K562 (cell line): Measurements from ENCODE around the gene TMEM203. TPM values are rescaled to one million over a fixed set of nuclear protein-coding genes. Genes with fewer than 3 reads are reported as not detected.

ENCODE experiments used
- CHAMP1 ChIP-seq: fragments of 450-650 bp; IDR thresholded peaks from 2 replicates; pipeline ENCODE4 v1.6.1; 2016; ENCODE audit warnings: mild to moderate bottlenecking
- CREB3 ChIP-seq: fragments of 450-650 bp; conservative IDR thresholded peaks from 2 replicates; pipeline ENCODE4 v1.6.1; 2016; ENCODE audit warnings: missing genetic modification characterization, low read depth, mild to moderate bottlenecking, missing compliant biosample characterization, moderate library complexity
- DPF2 ChIP-seq: fragments of 450-650 bp; IDR thresholded peaks from 2 replicates; pipeline ENCODE4 v1.6.1; 2016
- HNRNPLL ChIP-seq: fragments of 200-400 bp; formaldehyde crosslinking; IDR thresholded peaks from 2 replicates; pipeline ENCODE4 v1.6.1; 2017; ENCODE audit warnings: low read length, low read depth, mild to moderate bottlenecking; ENCODE audit not compliant: poor library complexity, severe bottlenecking
- KLF6 ChIP-seq: fragments of 250-450 bp; sonication (Bioruptor Pico); IDR thresholded peaks from 2 replicates; pipeline ENCODE4 v1.4.0; 2020; ENCODE audit warnings: mild to moderate bottlenecking, moderate library complexity, borderline replicate concordance
- NFIC ChIP-seq: fragments of 450-650 bp; IDR thresholded peaks from 2 replicates; pipeline ENCODE4 v1.6.1; 2017; ENCODE audit warnings: mild to moderate bottlenecking, inconsistent platforms
- NFRKB ChIP-seq: fragments of 450-650 bp; IDR thresholded peaks from 2 replicates; pipeline ENCODE4 v1.6.1; 2016; ENCODE audit warnings: low read depth
- ZNF165 ChIP-seq: fragments of 250-450 bp; sonication (Bioruptor Pico); IDR thresholded peaks from 2 replicates; pipeline ENCODE4 v1.4.0; 2020; ENCODE audit warnings: borderline replicate concordance
- ZNF316 ChIP-seq: fragments of 450-650 bp; IDR thresholded peaks from 2 replicates; pipeline ENCODE4 v1.6.1; 2016
- ZZZ3 ChIP-seq: fragments of 450-650 bp; IDR thresholded peaks from 2 replicates; pipeline ENCODE4 v1.6.1; 2016; ENCODE audit warnings: antibody characterized with exemption, mild to moderate bottlenecking, moderate library complexity
- polyA plus RNA-seq, 8 experiments: library from polyadenylated mRNA; depleted of rRNA in 4 of 8; stranded (reverse) in 5 of 8; unstranded in 3 of 8; fragments of >200 nt; fragmentation: Nextera tagmentation in 2 of 8; fragmentation: Illumina TruSeq in 1 of 8; extraction: Ambion mirVana in 2 of 8; extraction: Trizol in 1 of 8; gene quantifications; 2 replicates each; pipeline versions ENCODE4 v1.2.1 to v1.2.3, GENCODE V29; 2011 to 2014; ENCODE audit warnings: inconsistent platforms in 1 of 8, missing spikeins in 1 of 8
- total RNA-seq, 7 experiments: library from RNA; depleted of rRNA in 6 of 7; stranded (reverse); fragments of >200 nt in 6 of 7; fragmentation: Illumina TruSeq in 2 of 7; extraction: Trizol in 2 of 7; gene quantifications; 2 replicates each; pipeline versions ENCODE4 v1.2.1 to v1.2.3, GENCODE V29; 2011 to 2021; ENCODE audit warnings: low replicate concordance in 1 of 7
- TF ChIP-seq, protein P1 (sequence below): fragments of 450-650 bp; IDR thresholded peaks from 2 replicates; pipeline ENCODE4 v1.6.1; 2017; ENCODE audit warnings: antibody characterized with exemption
- TF ChIP-seq, protein P2 (sequence below): sonication (generic); formaldehyde crosslinking; IDR thresholded peaks from 2 replicates; pipeline ENCODE4 v1.8.0; 2022; ENCODE audit warnings: missing genetic modification reagents, mild to moderate bottlenecking, moderate library complexity, borderline replicate concordance
- TF ChIP-seq, protein P3 (sequence below): fragments of 450-650 bp; IDR thresholded peaks from 2 replicates; pipeline ENCODE4 v1.6.1; 2016; ENCODE audit warnings: borderline replicate concordance
- TF ChIP-seq, protein P4 (sequence below): sonication (generic); formaldehyde crosslinking; IDR thresholded peaks from 2 replicates; pipeline ENCODE4 v1.8.1; 2023; ENCODE audit warnings: missing genetic modification reagents, mild to moderate bottlenecking, borderline replicate concordance

TMEM203 gene
- total and polyA plus RNA-seq, 9 of the 15 experiments (the other 6 are each of a cell fraction or from before 2014, with no cell fraction given) = 8.8 to 59.5 (median 37.6) TPM

GRCh38 chr9:137236238-137236935, 30.9 kb upstream of the TMEM203 start (continued):
- TF ChIP-seq, protein P1, sequence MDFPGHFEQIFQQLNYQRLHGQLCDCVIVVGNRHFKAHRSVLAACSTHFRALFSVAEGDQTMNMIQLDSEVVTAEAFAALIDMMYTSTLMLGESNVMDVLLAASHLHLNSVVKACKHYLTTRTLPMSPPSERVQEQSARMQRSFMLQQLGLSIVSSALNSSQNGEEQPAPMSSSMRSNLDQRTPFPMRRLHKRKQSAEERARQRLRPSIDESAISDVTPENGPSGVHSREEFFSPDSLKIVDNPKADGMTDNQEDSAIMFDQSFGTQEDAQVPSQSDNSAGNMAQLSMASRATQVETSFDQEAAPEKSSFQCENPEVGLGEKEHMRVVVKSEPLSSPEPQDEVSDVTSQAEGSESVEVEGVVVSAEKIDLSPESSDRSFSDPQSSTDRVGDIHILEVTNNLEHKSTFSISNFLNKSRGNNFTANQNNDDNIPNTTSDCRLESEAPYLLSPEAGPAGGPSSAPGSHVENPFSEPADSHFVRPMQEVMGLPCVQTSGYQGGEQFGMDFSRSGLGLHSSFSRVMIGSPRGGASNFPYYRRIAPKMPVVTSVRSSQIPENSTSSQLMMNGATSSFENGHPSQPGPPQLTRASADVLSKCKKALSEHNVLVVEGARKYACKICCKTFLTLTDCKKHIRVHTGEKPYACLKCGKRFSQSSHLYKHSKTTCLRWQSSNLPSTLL = no peak
- no peak for TF ChIP-seq ZNF316
- no peak for TF ChIP-seq NFRKB
- TF ChIP-seq, protein P2, sequence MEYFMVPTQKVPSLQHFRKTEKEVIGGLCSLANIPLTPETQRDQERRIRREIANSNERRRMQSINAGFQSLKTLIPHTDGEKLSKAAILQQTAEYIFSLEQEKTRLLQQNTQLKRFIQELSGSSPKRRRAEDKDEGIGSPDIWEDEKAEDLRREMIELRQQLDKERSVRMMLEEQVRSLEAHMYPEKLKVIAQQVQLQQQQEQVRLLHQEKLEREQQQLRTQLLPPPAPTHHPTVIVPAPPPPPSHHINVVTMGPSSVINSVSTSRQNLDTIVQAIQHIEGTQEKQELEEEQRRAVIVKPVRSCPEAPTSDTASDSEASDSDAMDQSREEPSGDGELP (CRISPR knock-in tag) = peak; percentile 97
- TF ChIP-seq ZZZ3 = no peak
- TF ChIP-seq DPF2 = peak; percentile 76
- TF ChIP-seq ZNF165 (CRISPR knock-in tag) = no peak
- no peak for TF ChIP-seq CHAMP1
- peak; percentile 38 for TF ChIP-seq HNRNPLL
- TF ChIP-seq CREB3 (tag) = no peak
- peak; percentile 13; the same call in 1 of the 2 replicates for TF ChIP-seq KLF6 (CRISPR knock-in tag)
- TF ChIP-seq, protein P3, sequence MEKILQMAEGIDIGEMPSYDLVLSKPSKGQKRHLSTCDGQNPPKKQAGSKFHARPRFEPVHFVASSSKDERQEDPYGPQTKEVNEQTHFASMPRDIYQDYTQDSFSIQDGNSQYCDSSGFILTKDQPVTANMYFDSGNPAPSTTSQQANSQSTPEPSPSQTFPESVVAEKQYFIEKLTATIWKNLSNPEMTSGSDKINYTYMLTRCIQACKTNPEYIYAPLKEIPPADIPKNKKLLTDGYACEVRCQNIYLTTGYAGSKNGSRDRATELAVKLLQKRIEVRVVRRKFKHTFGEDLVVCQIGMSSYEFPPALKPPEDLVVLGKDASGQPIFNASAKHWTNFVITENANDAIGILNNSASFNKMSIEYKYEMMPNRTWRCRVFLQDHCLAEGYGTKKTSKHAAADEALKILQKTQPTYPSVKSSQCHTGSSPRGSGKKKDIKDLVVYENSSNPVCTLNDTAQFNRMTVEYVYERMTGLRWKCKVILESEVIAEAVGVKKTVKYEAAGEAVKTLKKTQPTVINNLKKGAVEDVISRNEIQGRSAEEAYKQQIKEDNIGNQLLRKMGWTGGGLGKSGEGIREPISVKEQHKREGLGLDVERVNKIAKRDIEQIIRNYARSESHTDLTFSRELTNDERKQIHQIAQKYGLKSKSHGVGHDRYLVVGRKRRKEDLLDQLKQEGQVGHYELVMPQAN = no peak
- TF ChIP-seq NFIC = peak; percentile 69
- TF ChIP-seq, protein P4, sequence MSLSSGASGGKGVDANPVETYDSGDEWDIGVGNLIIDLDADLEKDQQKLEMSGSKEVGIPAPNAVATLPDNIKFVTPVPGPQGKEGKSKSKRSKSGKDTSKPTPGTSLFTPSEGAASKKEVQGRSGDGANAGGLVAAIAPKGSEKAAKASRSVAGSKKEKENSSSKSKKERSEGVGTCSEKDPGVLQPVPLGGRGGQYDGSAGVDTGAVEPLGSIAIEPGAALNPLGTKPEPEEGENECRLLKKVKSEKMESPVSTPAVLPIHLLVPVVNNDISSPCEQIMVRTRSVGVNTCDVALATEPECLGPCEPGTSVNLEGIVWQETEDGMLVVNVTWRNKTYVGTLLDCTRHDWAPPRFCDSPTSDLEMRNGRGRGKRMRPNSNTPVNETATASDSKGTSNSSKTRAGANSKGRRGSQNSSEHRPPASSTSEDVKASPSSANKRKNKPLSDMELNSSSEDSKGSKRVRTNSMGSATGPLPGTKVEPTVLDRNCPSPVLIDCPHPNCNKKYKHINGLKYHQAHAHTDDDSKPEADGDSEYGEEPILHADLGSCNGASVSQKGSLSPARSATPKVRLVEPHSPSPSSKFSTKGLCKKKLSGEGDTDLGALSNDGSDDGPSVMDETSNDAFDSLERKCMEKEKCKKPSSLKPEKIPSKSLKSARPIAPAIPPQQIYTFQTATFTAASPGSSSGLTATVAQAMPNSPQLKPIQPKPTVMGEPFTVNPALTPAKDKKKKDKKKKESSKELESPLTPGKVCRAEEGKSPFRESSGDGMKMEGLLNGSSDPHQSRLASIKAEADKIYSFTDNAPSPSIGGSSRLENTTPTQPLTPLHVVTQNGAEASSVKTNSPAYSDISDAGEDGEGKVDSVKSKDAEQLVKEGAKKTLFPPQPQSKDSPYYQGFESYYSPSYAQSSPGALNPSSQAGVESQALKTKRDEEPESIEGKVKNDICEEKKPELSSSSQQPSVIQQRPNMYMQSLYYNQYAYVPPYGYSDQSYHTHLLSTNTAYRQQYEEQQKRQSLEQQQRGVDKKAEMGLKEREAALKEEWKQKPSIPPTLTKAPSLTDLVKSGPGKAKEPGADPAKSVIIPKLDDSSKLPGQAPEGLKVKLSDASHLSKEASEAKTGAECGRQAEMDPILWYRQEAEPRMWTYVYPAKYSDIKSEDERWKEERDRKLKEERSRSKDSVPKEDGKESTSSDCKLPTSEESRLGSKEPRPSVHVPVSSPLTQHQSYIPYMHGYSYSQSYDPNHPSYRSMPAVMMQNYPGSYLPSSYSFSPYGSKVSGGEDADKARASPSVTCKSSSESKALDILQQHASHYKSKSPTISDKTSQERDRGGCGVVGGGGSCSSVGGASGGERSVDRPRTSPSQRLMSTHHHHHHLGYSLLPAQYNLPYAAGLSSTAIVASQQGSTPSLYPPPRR (CRISPR knock-in tag) = no peak
